H9 (cell line): ENCODE measurements around the gene GGCX. TPM values are rescaled to one million over a fixed set of nuclear protein-coding genes. Genes with fewer than 3 reads are reported as not detected.

Source experiments
- DNase-seq: peaks from one replicate; pipeline ENCODE4 v3.0.0-alpha.2; 2017
- H2AFZ ChIP-seq: one replicate; pipeline ENCODE4 v1.6.1; 2013; ENCODE audit warnings: mild to moderate bottlenecking, low read length, control low read depth, moderate library complexity
- H2AK5ac ChIP-seq: 2 replicates; pipeline ENCODE4 v1.6.1; 2013; ENCODE audit warnings: low read length, control low read depth, mixed read lengths; ENCODE audit not compliant: insufficient read length
- H2BK120ac ChIP-seq: one replicate; pipeline ENCODE4 v1.6.1; 2013; ENCODE audit warnings: low read depth, mild to moderate bottlenecking, low read length, control low read depth, inconsistent platforms; ENCODE audit not compliant: poor library complexity, severe bottlenecking
- H2BK12ac ChIP-seq: 2 replicates; pipeline ENCODE4 v1.6.1; 2013; ENCODE audit warnings: low read length, control low read depth, mixed read lengths, low read depth; ENCODE audit not compliant: insufficient read length
- H2BK15ac ChIP-seq: 2 replicates; pipeline ENCODE4 v1.6.1; 2013; ENCODE audit warnings: low read depth, low read length, control low read depth
- H2BK20ac ChIP-seq: one replicate; pipeline ENCODE4 v1.6.1; 2013; ENCODE audit warnings: low read depth, mild to moderate bottlenecking, low read length, control low read depth, inconsistent platforms; ENCODE audit not compliant: poor library complexity, severe bottlenecking
- H2BK5ac ChIP-seq: 2 replicates; pipeline ENCODE4 v1.6.1; 2013; ENCODE audit warnings: low read length, control low read depth, mixed read lengths; ENCODE audit not compliant: insufficient read length
- H3K14ac ChIP-seq: 2 replicates; pipeline ENCODE4 v1.6.1; 2013; ENCODE audit warnings: low read length, control low read depth; ENCODE audit not compliant: insufficient read depth
- H3K18ac ChIP-seq: 2 replicates; pipeline ENCODE4 v1.6.1; 2013; ENCODE audit warnings: low read depth, mild to moderate bottlenecking, mixed read lengths, low read length, control low read depth; ENCODE audit not compliant: insufficient read length
- H3K23ac ChIP-seq: 2 replicates; pipeline ENCODE4 v1.6.1; 2013; ENCODE audit warnings: low read length, control low read depth, mixed read lengths, low read depth; ENCODE audit not compliant: insufficient read length
- H3K23me2 ChIP-seq: 2 replicates; pipeline ENCODE4 v1.6.1; 2013; ENCODE audit warnings: low read depth, mild to moderate bottlenecking, mixed read lengths, low read length, control low read depth; ENCODE audit not compliant: insufficient read length, poor library complexity, severe bottlenecking
- H3K27ac ChIP-seq: 2 replicates; pipeline ENCODE4 v1.5.1; 2013; ENCODE audit warnings: low read length, control low read depth, mixed read lengths, low read depth; ENCODE audit not compliant: insufficient read length
- H3K27me3 ChIP-seq: 2 replicates; pipeline ENCODE4 v1.6.1; 2013; ENCODE audit warnings: low read length, control low read depth, inconsistent platforms; ENCODE audit not compliant: insufficient read depth
- H3K4ac ChIP-seq: 2 replicates; pipeline ENCODE4 v1.6.1; 2013; ENCODE audit warnings: low read depth, mild to moderate bottlenecking, control low read depth, inconsistent platforms, low read length, moderate library complexity
- H3K4me1 ChIP-seq: 2 replicates; pipeline ENCODE4 v1.6.1; 2013; ENCODE audit warnings: low read length, control low read depth, inconsistent platforms; ENCODE audit not compliant: insufficient read depth
- H3K4me2 ChIP-seq: 2 replicates; pipeline ENCODE4 v1.6.1; 2013; ENCODE audit warnings: low read length, control low read depth, mixed read lengths; ENCODE audit not compliant: insufficient read length, insufficient read depth
- H3K56ac ChIP-seq: 2 replicates; pipeline ENCODE4 v1.6.1; 2013; ENCODE audit warnings: low read depth, mild to moderate bottlenecking, mixed read lengths, low read length, control low read depth; ENCODE audit not compliant: insufficient read length
- H3K79me1 ChIP-seq: 2 replicates; pipeline ENCODE4 v1.6.1; 2013; ENCODE audit warnings: low read depth, mild to moderate bottlenecking, moderate library complexity, low read length, control low read depth, inconsistent platforms; ENCODE audit not compliant: insufficient read depth, poor library complexity, severe bottlenecking
- H3K79me2 ChIP-seq: 2 replicates; pipeline ENCODE4 v1.6.1; 2013; ENCODE audit warnings: low read length, control low read depth, inconsistent platforms; ENCODE audit not compliant: insufficient read depth
- H3K9ac ChIP-seq: 2 replicates; pipeline ENCODE4 v1.6.1; 2013; ENCODE audit warnings: low read length, control low read depth, mixed read lengths; ENCODE audit not compliant: insufficient read length; ENCODE audit errors: extremely low read depth
- H3K9me3 ChIP-seq: one replicate; pipeline ENCODE4 v1.6.1; 2013; ENCODE audit warnings: low read depth, low read length, inconsistent platforms; ENCODE audit not compliant: control insufficient read depth
- H3T11ph ChIP-seq: one replicate; pipeline ENCODE4 v1.6.1; 2013; ENCODE audit warnings: mild to moderate bottlenecking, low read length, control low read depth, inconsistent platforms
- H4K20me1 ChIP-seq: one replicate; pipeline ENCODE4 v1.6.1; 2013; ENCODE audit not compliant: control insufficient read depth, insufficient read length, insufficient read depth
- H4K5ac ChIP-seq: 2 replicates; pipeline ENCODE4 v1.6.1; 2013; ENCODE audit warnings: low read depth, mild to moderate bottlenecking, mixed read lengths, low read length, control low read depth; ENCODE audit not compliant: insufficient read length
- H4K8ac ChIP-seq: replicated peaks from 2 replicates; pipeline ENCODE4 v1.6.1; 2013; ENCODE audit warnings: low read length, control low read depth, mixed read lengths, low read depth; ENCODE audit not compliant: insufficient read length
- H4K91ac ChIP-seq: 2 replicates; pipeline ENCODE4 v1.6.1; 2013; ENCODE audit warnings: low read depth, mild to moderate bottlenecking, moderate library complexity, mixed read lengths, low read length, control low read depth; ENCODE audit not compliant: insufficient read length
- H3K27ac Mint-ChIP-seq, 3 experiments: 2 replicates in 2 of 3; 3 replicates in 1 of 3; pipeline ENCODE4 v1.8.0; 2020 to 2021; ENCODE audit warnings: mixed read lengths in 3 of 3, mild to moderate bottlenecking in 1 of 3, moderate library complexity in 1 of 3
- H3K27me3 Mint-ChIP-seq: 2 replicates; pipeline ENCODE4 v1.8.0; 2021; ENCODE audit warnings: low read depth, mild to moderate bottlenecking, moderate library complexity, mixed read lengths
- H3K36me3 Mint-ChIP-seq, 3 experiments: 2 replicates in 2 of 3; 3 replicates in 1 of 3; pipeline ENCODE4 v1.8.0; 2020 to 2021; ENCODE audit warnings: low read depth in 3 of 3, mixed read lengths in 3 of 3; ENCODE audit not compliant: insufficient read depth in 1 of 3
- H3K4me1 Mint-ChIP-seq, 2 experiments: 2 replicates each; pipeline ENCODE4 v1.8.0; 2020; ENCODE audit warnings: mixed read lengths in 2 of 2
- H3K4me3 Mint-ChIP-seq, 2 experiments: 2 replicates in 1 of 2; 3 replicates in 1 of 2; pipeline ENCODE4 v1.8.0; 2020 to 2021; ENCODE audit warnings: mild to moderate bottlenecking in 2 of 2, mixed read lengths in 2 of 2, moderate library complexity in 1 of 2
- H3K9me3 Mint-ChIP-seq, 2 experiments: 2 replicates in 1 of 2; 3 replicates in 1 of 2; pipeline ENCODE4 v1.8.0; 2020; ENCODE audit warnings: mild to moderate bottlenecking in 2 of 2, mixed read lengths in 2 of 2, moderate library complexity in 1 of 2
- CTCF ChIP-seq: fragments of 200-600 bp; sonication (generic); conservative IDR thresholded peaks from 3 replicates; pipeline ENCODE4 v1.8.0; 2021; ENCODE audit warnings: antibody characterized with exemption, mild to moderate bottlenecking
- WGBS: extraction: QIAGEN DNeasy Blood & Tissue Kit; methylation state at CpG from one replicate; pipeline ENCODE4 v1.1.7; 2013; ENCODE audit warnings: missing lambda C conversion rate, low lambda C conversion rate, mixed read lengths; ENCODE audit not compliant: insufficient read length; ENCODE audit errors: extremely low coverage; 5-methylcytosine and 5-hydroxymethylcytosine counted together
- total RNA-seq: library from RNA; stranded (reverse); gene quantifications from 2 replicates; pipeline ENCODE4 v1.2.1, GENCODE V29; 2021

Gene GGCX
- total RNA-seq, 1 experiment from 2014 or later, result 32.9 TPM

DNA sequence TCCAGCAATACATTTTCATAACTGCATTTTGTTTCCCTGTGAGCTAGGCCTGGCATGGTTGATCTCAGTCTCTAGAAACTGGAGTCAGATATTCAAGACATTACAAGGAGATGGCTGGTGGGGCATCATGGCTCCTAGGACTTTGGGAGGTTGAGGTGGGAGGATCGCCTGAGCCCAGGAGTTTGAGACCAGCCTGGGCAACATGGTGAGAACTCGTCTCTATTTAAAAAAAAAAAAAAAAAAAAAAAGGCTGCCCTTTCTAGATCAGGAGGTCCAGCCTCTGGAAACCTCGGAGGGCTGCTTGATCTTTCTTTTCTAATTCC, 15.7 kb upstream of the GGCX start:
- Histone ChIP-seq H2AFZ (no peak overlapping the region), H3K27me3 (no peaks in the 10 kb centered on the region; the same call in 1 of the 2 replicates), H2AK5ac (no peak overlapping the region), H3K27ac (no peak overlapping the region), H4K8ac (no peak overlapping the region), H3K4ac (no peak overlapping the region), H2BK120ac (no peak overlapping the region), H3K18ac (no peak overlapping the region), H3K4me2 (peak overlapping the region; percentile 62), H2BK12ac (no peak overlapping the region), H4K91ac (no peak overlapping the region), H3K23me2 (no peaks in the 10 kb centered on the region), H3K79me1 (no peaks in the 10 kb centered on the region), H3K4me1 (peaks cover 3% of the 10 kb centered on the region; the same call in 1 of the 2 replicates), H2BK20ac (no peak overlapping the region), H4K20me1 (no peaks in the 10 kb centered on the region), H3K56ac (no peak overlapping the region), H2BK5ac (no peak overlapping the region), H3K9ac (no peak overlapping the region), H3K9me3 (no peaks in the 10 kb centered on the region), H2BK15ac (no peak overlapping the region), H3K23ac (no peak overlapping the region), H3T11ph (no peak overlapping the region), H3K14ac (no peak overlapping the region), H3K79me2 (no peaks in the 10 kb centered on the region), H4K5ac (no peak overlapping the region)
- peak overlapping the region; percentile 71 to 84; a peak in 4 of 5 replicates for H3K4me3 Mint-ChIP-seq
- no peak for DNase-seq
- no peak for TF ChIP-seq CTCF
- no peaks in the 10 kb centered on the region; a peak in 2 of 5 replicates for H3K9me3 Mint-ChIP-seq
- H3K4me1 Mint-ChIP-seq, result peaks cover 33% of the 10 kb centered on the region in 2 experiments
- WGBS, result no CpG with 5 or more reads among the region's 3 CpGs
- peaks cover 51% of the 10 kb centered on the region for H3K27me3 Mint-ChIP-seq
- H3K27ac Mint-ChIP-seq, result no peak overlapping the region; a peak in 2 of 7 replicates
- H3K36me3 Mint-ChIP-seq, result no peaks in the 10 kb centered on the region
